Activated naive CD4-positive, alpha-beta T cell treated with anti-CD3 and anti-CD28 coated beads, Interleukin-2, amount 50 U/mL, for 24 hours (primary cell): Measurements from ENCODE around the gene PSMD1.

Experiments used
- H3K27ac Mint-ChIP-seq: one replicate; pipeline ENCODE4 v1.8.0; 2021; ENCODE audit warnings: mild to moderate bottlenecking, mixed read lengths
- H3K27me3 Mint-ChIP-seq: one replicate; pipeline ENCODE4 v1.8.0; 2021; ENCODE audit warnings: mixed read lengths
- H3K36me3 Mint-ChIP-seq: one replicate; pipeline ENCODE4 v1.8.0; 2021; ENCODE audit warnings: mixed read lengths
- H3K4me1 Mint-ChIP-seq: one replicate; pipeline ENCODE4 v1.8.0; 2021; ENCODE audit warnings: mixed read lengths
- H3K4me3 Mint-ChIP-seq: one replicate; pipeline ENCODE4 v1.8.0; 2021; ENCODE audit warnings: mild to moderate bottlenecking, mixed read lengths
- H3K9me3 Mint-ChIP-seq: one replicate; pipeline ENCODE4 v1.8.0; 2021; ENCODE audit warnings: mixed read lengths

PSMD1 gene

GRCh38 chr2:231204581-231204980, 147.9 kb downstream of the PSMD1 start:
- no peaks in the 10 kb centered on the region for H3K27me3 Mint-ChIP-seq
- H3K36me3 Mint-ChIP-seq: no peaks in the 10 kb centered on the region
- H3K4me3 Mint-ChIP-seq: no peak overlapping the region
- no peak overlapping the region for H3K27ac Mint-ChIP-seq
- H3K9me3 Mint-ChIP-seq: no peaks in the 10 kb centered on the region
- no peaks in the 10 kb centered on the region for H3K4me1 Mint-ChIP-seq

GRCh38 chr2:231207734-231208133, 151.1 kb downstream of the PSMD1 start:
- H3K4me1 Mint-ChIP-seq: no peaks in the 10 kb centered on the region
- no peak overlapping the region for H3K27ac Mint-ChIP-seq
- H3K4me3 Mint-ChIP-seq: no peak overlapping the region
- no peaks in the 10 kb centered on the region for H3K27me3 Mint-ChIP-seq
- no peaks in the 10 kb centered on the region for H3K36me3 Mint-ChIP-seq
- H3K9me3 Mint-ChIP-seq: no peaks in the 10 kb centered on the region

GRCh38 chr2:231210782-231211181, 154.1 kb downstream of the PSMD1 start:
- no peaks in the 10 kb centered on the region for H3K4me1 Mint-ChIP-seq
- no peaks in the 10 kb centered on the region for H3K9me3 Mint-ChIP-seq
- H3K4me3 Mint-ChIP-seq: no peak overlapping the region
- no peaks in the 10 kb centered on the region for H3K36me3 Mint-ChIP-seq
- H3K27me3 Mint-ChIP-seq: no peaks in the 10 kb centered on the region
- no peak overlapping the region for H3K27ac Mint-ChIP-seq

- Mint-ChIP-seq H3K27ac (no peak overlapping the region), H3K4me1 (no peaks in the 10 kb centered on the region), H3K27me3 (no peaks in the 10 kb centered on the region), H3K36me3 (no peaks in the 10 kb centered on the region), H3K9me3 (no peaks in the 10 kb centered on the region), H3K4me3 (no peak overlapping the region)
These were observed 154.8 kb downstream of the PSMD1 start for GRCh38 chr2:231211486-231211885.

GRCh38 chr2:231212329-231212845, 155.7 kb downstream of the PSMD1 start:
- Mint-ChIP-seq H3K9me3 (no peaks in the 10 kb centered on the region), H3K27ac (no peak overlapping the region), H3K36me3 (no peaks in the 10 kb centered on the region), H3K4me3 (no peak overlapping the region), H3K27me3 (no peaks in the 10 kb centered on the region), H3K4me1 (no peaks in the 10 kb centered on the region)

- no peaks in the 10 kb centered on the region for H3K36me3 Mint-ChIP-seq
- H3K4me3 Mint-ChIP-seq: no peak overlapping the region
- H3K4me1 Mint-ChIP-seq: no peaks in the 10 kb centered on the region
- H3K27me3 Mint-ChIP-seq: no peaks in the 10 kb centered on the region
- H3K9me3 Mint-ChIP-seq: no peaks in the 10 kb centered on the region
- H3K27ac Mint-ChIP-seq: no peak overlapping the region
These were observed 157.4 kb downstream of the PSMD1 start for GRCh38 chr2:231213931-231214642.

- H3K9me3 Mint-ChIP-seq: no peaks in the 10 kb centered on the region
- H3K27ac Mint-ChIP-seq: no peak overlapping the region
- H3K27me3 Mint-ChIP-seq: no peaks in the 10 kb centered on the region
- no peak overlapping the region for H3K4me3 Mint-ChIP-seq
- H3K4me1 Mint-ChIP-seq: no peaks in the 10 kb centered on the region
- H3K36me3 Mint-ChIP-seq: no peaks in the 10 kb centered on the region
These were observed 161.7 kb downstream of the PSMD1 start for GRCh38 chr2:231218366-231218765.

- Mint-ChIP-seq H3K9me3 (no peaks in the 10 kb centered on the region), H3K36me3 (no peaks in the 10 kb centered on the region), H3K27ac (no peak overlapping the region), H3K27me3 (no peaks in the 10 kb centered on the region), H3K4me3 (no peak overlapping the region), H3K4me1 (no peaks in the 10 kb centered on the region)
These were observed 162.6 kb downstream of the PSMD1 start for GRCh38 chr2:231219289-231219688.

- H3K27ac Mint-ChIP-seq: no peak overlapping the region
- no peaks in the 10 kb centered on the region for H3K4me1 Mint-ChIP-seq
- no peaks in the 10 kb centered on the region for H3K27me3 Mint-ChIP-seq
- H3K4me3 Mint-ChIP-seq: no peak overlapping the region
- H3K9me3 Mint-ChIP-seq: no peaks in the 10 kb centered on the region
- no peaks in the 10 kb centered on the region for H3K36me3 Mint-ChIP-seq
These were observed 165.1 kb downstream of the PSMD1 start for GRCh38 chr2:231221761-231222160.
